ENCODE results near the gene RNF145.

Gene RNF145

GRCh38 chr5:159179529-159180305 is 29.6 kb downstream of the RNF145 start:
- no peak for DNase-seq
- Histone ChIP-seq H3K27ac (ENCODE audit: insufficient read depth in 1 of 2, low read depth in 1 of 2, low read length in 2 of 2, poor library complexity in 1 of 2, severe bottlenecking in 2 of 2) (no peak overlapping the region), H3K4me3 (ENCODE audit: control insufficient read depth in 1 of 7, extremely low read depth in 1 of 7, insufficient read depth in 4 of 7, low read depth in 2 of 7, low read length in 6 of 7) (no peak overlapping the region), H3K27me3 (replicated peaks in 2 of 5; ENCODE audit: control insufficient read depth in 4 of 5, insufficient read depth in 5 of 5, low read length in 4 of 5) (no peaks in the 10 kb centered on the region), H3K36me3 (ENCODE audit: control insufficient read depth in 4 of 4, insufficient read depth in 4 of 4, low read length in 3 of 4) (peaks cover 5 to 15% (median 7%) of the 10 kb centered on the region in 4 experiments), H3K9me3 (ENCODE audit: control extremely low read depth in 1 of 5, control insufficient read depth in 4 of 5, insufficient read depth in 2 of 5, low read depth in 1 of 5, low read length in 4 of 5) (no peaks in the 10 kb centered on the region), H3K4me1 (ENCODE audit: control extremely low read depth in 1 of 4, control insufficient read depth in 4 of 4, insufficient read depth in 4 of 4, low read length in 3 of 4) (peaks cover 6 to 48% (median 25%) of the 10 kb centered on the region in 4 experiments)
- 100% methylated on average over 1 of the region's 3 CpGs for WGBS (ENCODE audit: insufficient coverage)
- ChIA-PET CTCF (no interaction called here), POLR2A (no interaction called here)

- peaks cover 4 to 15% (median 7%) of the 10 kb centered on the region in 4 experiments for H3K36me3 ChIP-seq (ENCODE audit: control insufficient read depth in 4 of 4, insufficient read depth in 4 of 4, low read length in 3 of 4)
- no CpG with 5 or more reads among the region's 2 CpGs for WGBS (ENCODE audit: insufficient coverage)
- no peaks in the 10 kb centered on the region for H3K9me3 ChIP-seq (ENCODE audit: control extremely low read depth in 1 of 5, control insufficient read depth in 4 of 5, insufficient read depth in 2 of 5, low read depth in 1 of 5, low read length in 4 of 5)
- H3K27ac ChIP-seq (ENCODE audit: insufficient read depth in 1 of 2, low read depth in 1 of 2, low read length in 2 of 2, poor library complexity in 1 of 2, severe bottlenecking in 2 of 2), result no peak overlapping the region
- peaks cover 6 to 43% (median 25%) of the 10 kb centered on the region in 4 experiments for H3K4me1 ChIP-seq (ENCODE audit: control extremely low read depth in 1 of 4, control insufficient read depth in 4 of 4, insufficient read depth in 4 of 4, low read length in 3 of 4)
- H3K4me3 ChIP-seq (ENCODE audit: control insufficient read depth in 1 of 7, extremely low read depth in 1 of 7, insufficient read depth in 4 of 7, low read depth in 2 of 7, low read length in 6 of 7), result no peak overlapping the region
- peak in 2 of 3 donors; percentile 73 to 75 for DNase-seq
- ChIA-PET POLR2A (no interaction called here), CTCF (interaction anchor here (1.3 kb wide), 1 partner anchor 22 kb away, joined by 3 read pairs; no protein-coding TSS in a partner anchor)
- H3K27me3 ChIP-seq (replicated peaks in 2 of 5; ENCODE audit: control insufficient read depth in 4 of 5, insufficient read depth in 5 of 5, low read length in 4 of 5), result no peaks in the 10 kb centered on the region
Observed at GRCh38 chr5:159178978-159179377, 30.4 kb downstream of the RNF145 start.

GRCh38 chr5:159175547-159175946 is 33.8 kb downstream of the RNF145 start:
- Histone ChIP-seq H3K4me1 (ENCODE audit: control extremely low read depth in 1 of 4, control insufficient read depth in 4 of 4, insufficient read depth in 4 of 4, low read length in 3 of 4) (peaks cover 0 to 17% (median 10%) of the 10 kb centered on the region in 4 experiments), H3K4me3 (ENCODE audit: control insufficient read depth in 1 of 7, extremely low read depth in 1 of 7, insufficient read depth in 4 of 7, low read depth in 2 of 7, low read length in 6 of 7) (no peak overlapping the region), H3K36me3 (ENCODE audit: control insufficient read depth in 4 of 4, insufficient read depth in 4 of 4, low read length in 3 of 4) (peaks cover 3 to 24% (median 10%) of the 10 kb centered on the region in 4 experiments), H3K27ac (ENCODE audit: insufficient read depth in 1 of 2, low read depth in 1 of 2, low read length in 2 of 2, poor library complexity in 1 of 2, severe bottlenecking in 2 of 2) (no peak overlapping the region), H3K9me3 (ENCODE audit: control extremely low read depth in 1 of 5, control insufficient read depth in 4 of 5, insufficient read depth in 2 of 5, low read depth in 1 of 5, low read length in 4 of 5) (no peaks in the 10 kb centered on the region), H3K27me3 (replicated peaks in 2 of 5; ENCODE audit: control insufficient read depth in 4 of 5, insufficient read depth in 5 of 5, low read length in 4 of 5) (no peaks in the 10 kb centered on the region)
- ChIA-PET CTCF (interaction anchor here (1.9 kb wide), 1 partner anchor 19 kb away, joined by 6 read pairs; no protein-coding TSS in a partner anchor), POLR2A (no interaction called here)
- DNase-seq, result no peak
- no CpG with 5 or more reads among the region's 1 CpG for WGBS (ENCODE audit: insufficient coverage)

- Histone ChIP-seq H3K36me3 (ENCODE audit: control insufficient read depth in 4 of 4, insufficient read depth in 4 of 4, low read length in 3 of 4) (peaks cover 0 to 18% (median 7%) of the 10 kb centered on the region in 4 experiments), H3K27me3 (replicated peaks in 2 of 5; ENCODE audit: control insufficient read depth in 4 of 5, insufficient read depth in 5 of 5, low read length in 4 of 5) (no peaks in the 10 kb centered on the region), H3K9me3 (ENCODE audit: control extremely low read depth in 1 of 5, control insufficient read depth in 4 of 5, insufficient read depth in 2 of 5, low read depth in 1 of 5, low read length in 4 of 5) (no peaks in the 10 kb centered on the region), H3K4me1 (ENCODE audit: control extremely low read depth in 1 of 4, control insufficient read depth in 4 of 4, insufficient read depth in 4 of 4, low read length in 3 of 4) (peaks cover 0 to 9% (median 4%) of the 10 kb centered on the region in 4 experiments), H3K27ac (ENCODE audit: insufficient read depth in 1 of 2, low read depth in 1 of 2, low read length in 2 of 2, poor library complexity in 1 of 2, severe bottlenecking in 2 of 2) (no peak overlapping the region), H3K4me3 (ENCODE audit: control insufficient read depth in 1 of 7, extremely low read depth in 1 of 7, insufficient read depth in 4 of 7, low read depth in 2 of 7, low read length in 6 of 7) (no peak overlapping the region)
- no peak for DNase-seq
- ChIA-PET POLR2A (interaction anchor here (0.8 kb wide), 1 partner anchor 12 kb away, joined by 3 read pairs; no protein-coding TSS in a partner anchor), CTCF (interaction anchor here (1.9 kb wide), 1 partner anchor 18 kb away, joined by 6 read pairs; no protein-coding TSS in a partner anchor)
Observed at GRCh38 chr5:159174511-159175168, 34.7 kb downstream of the RNF145 start.

GRCh38 chr5:159171274-159171673 is 38.1 kb downstream of the RNF145 start:
- Histone ChIP-seq H3K36me3 (ENCODE audit: control insufficient read depth in 4 of 4, insufficient read depth in 4 of 4, low read length in 3 of 4) (peaks cover 4 to 23% (median 12%) of the 10 kb centered on the region in 4 experiments), H3K4me3 (ENCODE audit: control insufficient read depth in 1 of 7, extremely low read depth in 1 of 7, insufficient read depth in 4 of 7, low read depth in 2 of 7, low read length in 6 of 7) (no peak overlapping the region), H3K9me3 (ENCODE audit: control extremely low read depth in 1 of 5, control insufficient read depth in 4 of 5, insufficient read depth in 2 of 5, low read depth in 1 of 5, low read length in 4 of 5) (no peaks in the 10 kb centered on the region), H3K4me1 (ENCODE audit: control extremely low read depth in 1 of 4, control insufficient read depth in 4 of 4, insufficient read depth in 4 of 4, low read length in 3 of 4) (peaks cover 0 to 4% (median 0%) of the 10 kb centered on the region in 4 experiments), H3K27me3 (replicated peaks in 2 of 5; ENCODE audit: control insufficient read depth in 4 of 5, insufficient read depth in 5 of 5, low read length in 4 of 5) (no peaks in the 10 kb centered on the region), H3K27ac (ENCODE audit: insufficient read depth in 1 of 2, low read depth in 1 of 2, low read length in 2 of 2, poor library complexity in 1 of 2, severe bottlenecking in 2 of 2) (no peak overlapping the region)
- DNase-seq, result no peak
- CTCF ChIA-PET, result interaction anchor here (2.8 kb wide), 1 partner anchor 14 kb away, joined by 14 read pairs; no protein-coding TSS in a partner anchor
- WGBS (ENCODE audit: insufficient coverage), result 100% methylated on average over 1 of the region's 3 CpGs
- POLR2A ChIA-PET, result no interaction called here

- ChIA-PET CTCF (interaction anchor here (2.8 kb wide), 1 partner anchor 13 kb away, joined by 14 read pairs; no protein-coding TSS in a partner anchor), POLR2A (interaction anchor here (0.7 kb wide), 1 partner anchor 87 kb away, joined by 3 read pairs; no protein-coding TSS in a partner anchor)
- Histone ChIP-seq H3K27me3 (replicated peaks in 2 of 5; ENCODE audit: control insufficient read depth in 4 of 5, insufficient read depth in 5 of 5, low read length in 4 of 5) (no peaks in the 10 kb centered on the region), H3K4me3 (ENCODE audit: control insufficient read depth in 1 of 7, extremely low read depth in 1 of 7, insufficient read depth in 4 of 7, low read depth in 2 of 7, low read length in 6 of 7) (no peak overlapping the region), H3K4me1 (ENCODE audit: control extremely low read depth in 1 of 4, control insufficient read depth in 4 of 4, insufficient read depth in 4 of 4, low read length in 3 of 4) (no peaks in the 10 kb centered on the region), H3K9me3 (ENCODE audit: control extremely low read depth in 1 of 5, control insufficient read depth in 4 of 5, insufficient read depth in 2 of 5, low read depth in 1 of 5, low read length in 4 of 5) (no peaks in the 10 kb centered on the region), H3K36me3 (ENCODE audit: control insufficient read depth in 4 of 4, insufficient read depth in 4 of 4, low read length in 3 of 4) (peaks cover 4 to 22% (median 10%) of the 10 kb centered on the region in 4 experiments), H3K27ac (ENCODE audit: insufficient read depth in 1 of 2, low read depth in 1 of 2, low read length in 2 of 2, poor library complexity in 1 of 2, severe bottlenecking in 2 of 2) (no peak overlapping the region)
- DNase-seq, result no peak
Observed at GRCh38 chr5:159170021-159170420, 39.3 kb downstream of the RNF145 start.

GRCh38 chr5:159166416-159166815 is 42.9 kb downstream of the RNF145 start:
- 100% methylated on average over 1 of the region's 2 CpGs for WGBS (ENCODE audit: insufficient coverage)
- no peaks in the 10 kb centered on the region for H3K27me3 ChIP-seq (replicated peaks in 2 of 5; ENCODE audit: control insufficient read depth in 4 of 5, insufficient read depth in 5 of 5, low read length in 4 of 5)
- H3K27ac ChIP-seq (ENCODE audit: insufficient read depth in 1 of 2, low read depth in 1 of 2, low read length in 2 of 2, poor library complexity in 1 of 2, severe bottlenecking in 2 of 2), result no peak overlapping the region
- ChIA-PET POLR2A (no interaction called here), CTCF (interaction anchor here (0.7 kb wide), 1 partner anchor 14 kb away, joined by 3 read pairs; no protein-coding TSS in a partner anchor)
- no peak overlapping the region for H3K4me3 ChIP-seq (ENCODE audit: control insufficient read depth in 1 of 7, extremely low read depth in 1 of 7, insufficient read depth in 4 of 7, low read depth in 2 of 7, low read length in 6 of 7)
- no peaks in the 10 kb centered on the region for H3K9me3 ChIP-seq (ENCODE audit: control extremely low read depth in 1 of 5, control insufficient read depth in 4 of 5, insufficient read depth in 2 of 5, low read depth in 1 of 5, low read length in 4 of 5)
- no peak for DNase-seq
- no peaks in the 10 kb centered on the region for H3K4me1 ChIP-seq (ENCODE audit: control extremely low read depth in 1 of 4, control insufficient read depth in 4 of 4, insufficient read depth in 4 of 4, low read length in 3 of 4)
- H3K36me3 ChIP-seq (ENCODE audit: control insufficient read depth in 4 of 4, insufficient read depth in 4 of 4, low read length in 3 of 4), result peaks cover 8 to 16% (median 12%) of the 10 kb centered on the region in 4 experiments

Data from common myeloid progenitor, CD34-positive (primary cell).